ENCODE data around the gene SPINK5. TPM values are rescaled to one million over a fixed set of nuclear protein-coding genes. Genes with fewer than 3 reads are reported as not detected.
A peak's percentile ranks its signal among the peaks of the same experiment; 100 is the strongest.

SPINK5 gene
- total and polyA plus RNA-seq, 12 donors, result 0.07 to 3.4 (median 0.37) TPM; not detected in 1

GRCh38 chr5:148162038-148162437 lies 98.3 kb downstream of the SPINK5 start:
- Histone ChIP-seq H3K4me1 (no peaks in the 10 kb centered on the region), H3K9me3 (peaks cover 0 to 4% (median 0%) of the 10 kb centered on the region in 11 donors), H3K27me3 (no peaks in the 10 kb centered on the region), H3K27ac (no peak overlapping the region), H3K4me3 (no peak overlapping the region), H3K36me3 (no peaks in the 10 kb centered on the region)
- TF ChIP-seq CTCF (IDR thresholded peaks at IDR 0.05), result no peak
- DNase-seq (no peak), ATAC-seq (peak in 2 of 8 donors; percentile 86 to 88)
- intact Hi-C loops (cut with DNase I), result no loop called here
- 40 to 63% methylated on average over 1 of the region's 1 CpG for WGBS, 2 donors

GRCh38 chr5:148163345-148163744 lies 99.6 kb downstream of the SPINK5 start:
- 96 to 98% methylated on average over 1 of the region's 1 CpG for WGBS, 2 donors
- Histone ChIP-seq H3K4me3 (no peak overlapping the region), H3K27me3 (no peaks in the 10 kb centered on the region), H3K27ac (no peak overlapping the region), H3K4me1 (no peaks in the 10 kb centered on the region), H3K36me3 (no peaks in the 10 kb centered on the region), H3K9me3 (no peaks in the 10 kb centered on the region)
- intact Hi-C loops (cut with DNase I), result no loop called here
- TF ChIP-seq CTCF (IDR thresholded peaks at IDR 0.05), result no peak
- DNase-seq (no peak), ATAC-seq (no peak)

GRCh38 chr5:148166550-148167283 lies 102.9 kb downstream of the SPINK5 start:
- no peaks in the 10 kb centered on the region for H3K36me3 ChIP-seq
- intact Hi-C loops (cut with DNase I), result no loop called here
- WGBS, 2 donors, result 88 to 89% methylated on average over 4 of the region's 4 CpGs
- H3K4me3 ChIP-seq, result no peak overlapping the region
- no peaks in the 10 kb centered on the region for H3K9me3 ChIP-seq
- no peak for TF ChIP-seq CTCF (IDR thresholded peaks at IDR 0.05)
- no peaks in the 10 kb centered on the region for H3K4me1 ChIP-seq
- ATAC-seq (no peak), DNase-seq (no peak)
- H3K27me3 ChIP-seq, result no peaks in the 10 kb centered on the region
- no peak overlapping the region for H3K27ac ChIP-seq

- ATAC-seq (no peak), DNase-seq (no peak)
- H3K27ac ChIP-seq, result no peak within 1 kb of the TSS
- H3K9me3 ChIP-seq, result no peaks in the 10 kb centered on the region
- H3K27me3 ChIP-seq, result no peaks in the 10 kb centered on the region
- TF ChIP-seq CTCF (IDR thresholded peaks at IDR 0.05), result no peak
- intact Hi-C loops (cut with DNase I), result no loop called here
- 94 to 97% methylated on average over 1 of the region's 1 CpG for WGBS, 2 donors
- H3K36me3 ChIP-seq, result no peaks in the 10 kb centered on the region
- H3K4me3 ChIP-seq, result no peak within 1 kb of the TSS
- H3K4me1 ChIP-seq, result no peaks in the 10 kb centered on the region
Observed at GRCh38 chr5:148168246-148168645, 104.5 kb downstream of the SPINK5 start, which contains the start of gene SPINK14. Gene SPINK14, plus strand, starts transcription at chr5:148168546. Its CDS starts 1,187 bp downstream, at chr5:148169733.
